Adrenal gland (tissue), 5 donors: ENCODE results near the gene TBC1D20.

Experiments used
- POLR2A ChIP-seq, 2 donors: fragments of 450-650 bp; IDR thresholded peaks; one replicate each; pipeline ENCODE4 v1.6.1; 2017; ENCODE audit warnings: antibody characterized with exemption in 2 of 2, mild to moderate bottlenecking in 2 of 2, moderate library complexity in 1 of 2
- TF ChIP-seq, protein P1 (sequence below), 6 experiments: fragments of 450-650 bp in 4 of 6; fragments of 200-600 bp in 2 of 6; sonication (generic) in 1 of 6; IDR thresholded peaks; 1 replicate in 5 of 6; 2 replicates in 1 of 6; pipeline versions ENCODE4 v1.5.1 to v1.8.0; 2016 to 2021; ENCODE audit warnings: antibody characterized with exemption in 6 of 6, mild to moderate bottlenecking in 2 of 6, moderate library complexity in 1 of 6
- donor health status: DM: no; HTN: no; CAD: no.

DNA sequence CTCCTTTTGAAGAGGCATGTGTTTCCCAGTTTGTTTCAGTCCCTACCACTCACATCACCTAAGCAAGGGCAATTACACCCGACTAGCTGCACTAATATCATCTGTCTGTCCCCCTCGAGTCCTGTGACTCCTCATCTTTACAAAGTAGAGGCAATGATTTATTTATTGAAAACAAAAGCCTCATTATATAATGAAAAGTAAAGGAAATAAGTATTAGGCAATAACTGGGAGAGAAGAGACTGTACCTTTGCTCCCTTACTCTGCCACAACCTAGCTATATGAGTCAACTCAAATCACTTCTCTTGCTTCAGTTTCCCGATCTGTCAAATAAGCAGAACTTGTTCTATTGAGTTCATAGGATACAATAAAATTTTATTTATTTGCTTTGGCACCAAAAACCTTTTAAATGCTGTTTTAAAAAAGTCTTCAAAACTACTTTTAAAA lies 42.3 kb upstream of the TBC1D20 start:
- TF ChIP-seq, protein P1, sequence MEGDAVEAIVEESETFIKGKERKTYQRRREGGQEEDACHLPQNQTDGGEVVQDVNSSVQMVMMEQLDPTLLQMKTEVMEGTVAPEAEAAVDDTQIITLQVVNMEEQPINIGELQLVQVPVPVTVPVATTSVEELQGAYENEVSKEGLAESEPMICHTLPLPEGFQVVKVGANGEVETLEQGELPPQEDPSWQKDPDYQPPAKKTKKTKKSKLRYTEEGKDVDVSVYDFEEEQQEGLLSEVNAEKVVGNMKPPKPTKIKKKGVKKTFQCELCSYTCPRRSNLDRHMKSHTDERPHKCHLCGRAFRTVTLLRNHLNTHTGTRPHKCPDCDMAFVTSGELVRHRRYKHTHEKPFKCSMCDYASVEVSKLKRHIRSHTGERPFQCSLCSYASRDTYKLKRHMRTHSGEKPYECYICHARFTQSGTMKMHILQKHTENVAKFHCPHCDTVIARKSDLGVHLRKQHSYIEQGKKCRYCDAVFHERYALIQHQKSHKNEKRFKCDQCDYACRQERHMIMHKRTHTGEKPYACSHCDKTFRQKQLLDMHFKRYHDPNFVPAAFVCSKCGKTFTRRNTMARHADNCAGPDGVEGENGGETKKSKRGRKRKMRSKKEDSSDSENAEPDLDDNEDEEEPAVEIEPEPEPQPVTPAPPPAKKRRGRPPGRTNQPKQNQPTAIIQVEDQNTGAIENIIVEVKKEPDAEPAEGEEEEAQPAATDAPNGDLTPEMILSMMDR (IDR thresholded peaks at IDR 0.05), result no peak
- TF ChIP-seq POLR2A (IDR thresholded peaks at IDR 0.05), result no peak
